ENCODE measurements around the gene REEP1.

DNA sequence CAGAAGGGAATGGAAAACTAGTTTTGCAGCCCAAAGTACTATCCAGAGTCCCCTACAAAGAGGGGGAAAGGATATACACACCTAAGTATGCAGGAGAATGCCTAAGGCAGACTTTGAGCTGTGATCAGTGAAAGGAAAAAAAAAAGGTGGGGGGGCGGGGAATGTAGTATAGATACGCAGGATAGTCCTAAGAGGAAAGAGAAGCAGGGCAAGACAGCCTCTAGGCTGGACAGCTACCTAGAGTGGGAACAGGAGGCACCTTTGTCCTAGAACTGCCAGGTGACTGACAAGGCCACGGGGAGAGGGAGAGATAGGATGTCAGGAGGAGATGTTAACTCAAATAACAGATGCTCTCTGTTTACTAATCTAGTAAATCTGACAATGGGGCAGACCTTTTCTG is 6.0 kb downstream of the REEP1 start:
- TF ChIP-seq CTCF (conservative IDR thresholded peaks at IDR 0.05; ENCODE audit: low read length), result no peak
- TF ChIP-seq EZH2phosphoT487 (IDR thresholded peaks at IDR 0.05; ENCODE audit: borderline replicate concordance, low read depth, low read length), result no peak
